NOMO-1 treated with DMSO at 0.1 percent for 48 hours (cell line): ENCODE measurements around the gene ZSCAN22.
A peak's percentile ranks its signal among the peaks of the same experiment; 100 is the strongest.
"Not testable (repeated sequence)": the region's sequence is repeated elsewhere in the genome, so short reads cannot be mapped to it uniquely, and the experiment has no call there.

Experiments used
- DNase-seq: peaks from one replicate; lab custom pipeline; 2025; ENCODE audit not compliant: unreplicated experiment; lab: John Stamatoyannopoulos, UW

Gene ZSCAN22

DNA sequence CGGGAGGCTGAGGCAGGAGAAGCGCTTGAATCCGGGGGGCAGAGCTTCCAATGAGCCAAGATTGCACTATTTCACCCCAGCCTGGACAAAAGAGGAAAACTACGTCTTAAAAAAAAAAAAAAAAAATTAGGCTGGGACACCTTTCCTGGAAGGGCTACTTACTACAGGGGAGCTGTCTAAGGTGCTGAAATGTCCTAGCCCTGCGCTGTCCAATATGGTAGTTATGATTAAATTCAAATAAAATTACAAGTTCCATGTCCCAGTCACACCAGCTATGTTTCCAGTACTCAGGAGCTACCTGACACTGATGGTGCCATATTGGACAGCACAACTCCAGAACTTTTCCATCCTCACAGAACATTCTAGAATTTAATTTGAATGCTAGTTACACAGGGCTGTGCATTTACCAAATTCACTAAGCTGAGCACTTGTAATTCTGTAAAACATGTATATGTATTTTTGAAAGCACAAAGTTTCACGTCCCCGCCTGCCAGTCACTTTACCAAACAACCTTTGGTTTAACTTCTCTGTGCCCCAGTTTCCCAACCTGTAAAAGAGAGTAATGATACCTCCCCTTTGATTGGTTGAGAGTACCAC, 9.2 kb upstream of the ZSCAN22 start:
- peak; percentile 5 for DNase-seq

DNA sequence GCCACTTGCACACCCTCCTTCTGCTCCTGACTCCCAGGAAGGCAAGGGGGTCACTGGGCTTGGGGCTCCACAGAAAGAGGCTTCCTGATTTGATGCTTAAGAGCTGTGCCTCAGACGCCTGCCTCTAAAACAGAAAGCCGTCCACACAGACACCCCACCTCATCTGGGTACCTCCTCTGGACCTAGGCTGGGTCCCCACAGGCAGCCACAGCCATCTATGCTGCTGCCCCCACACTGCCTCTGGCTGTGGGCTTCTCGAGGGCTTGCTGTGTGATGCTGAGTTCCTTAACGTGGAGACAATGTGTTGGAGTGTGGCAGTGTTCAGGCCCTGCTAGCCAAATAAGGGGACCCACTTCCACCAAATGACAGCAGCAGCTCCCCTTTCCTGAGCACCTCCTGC, 8.5 kb upstream of the ZSCAN22 start:
- no peak for DNase-seq

DNA sequence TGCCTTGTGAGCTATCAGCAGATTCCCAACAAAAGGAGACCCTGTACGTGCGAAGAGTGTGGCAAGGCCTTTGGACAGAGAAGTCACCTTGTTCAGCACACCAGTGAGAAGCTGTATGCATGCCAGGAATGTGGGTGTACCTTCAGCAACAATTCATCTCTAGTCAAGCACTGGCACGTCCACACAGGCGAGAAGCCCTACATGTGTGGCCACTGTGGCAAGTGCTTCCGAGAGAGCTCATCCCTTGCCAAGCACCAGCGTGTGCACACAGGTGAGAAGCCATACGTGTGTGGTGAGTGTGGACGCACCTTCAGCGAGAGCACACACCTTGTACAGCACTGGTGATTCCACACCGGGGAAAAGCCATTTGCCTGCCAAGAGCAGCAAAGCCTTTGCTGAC, 7.6 kb upstream of the ZSCAN22 start:
- DNase-seq: no peak

DNA sequence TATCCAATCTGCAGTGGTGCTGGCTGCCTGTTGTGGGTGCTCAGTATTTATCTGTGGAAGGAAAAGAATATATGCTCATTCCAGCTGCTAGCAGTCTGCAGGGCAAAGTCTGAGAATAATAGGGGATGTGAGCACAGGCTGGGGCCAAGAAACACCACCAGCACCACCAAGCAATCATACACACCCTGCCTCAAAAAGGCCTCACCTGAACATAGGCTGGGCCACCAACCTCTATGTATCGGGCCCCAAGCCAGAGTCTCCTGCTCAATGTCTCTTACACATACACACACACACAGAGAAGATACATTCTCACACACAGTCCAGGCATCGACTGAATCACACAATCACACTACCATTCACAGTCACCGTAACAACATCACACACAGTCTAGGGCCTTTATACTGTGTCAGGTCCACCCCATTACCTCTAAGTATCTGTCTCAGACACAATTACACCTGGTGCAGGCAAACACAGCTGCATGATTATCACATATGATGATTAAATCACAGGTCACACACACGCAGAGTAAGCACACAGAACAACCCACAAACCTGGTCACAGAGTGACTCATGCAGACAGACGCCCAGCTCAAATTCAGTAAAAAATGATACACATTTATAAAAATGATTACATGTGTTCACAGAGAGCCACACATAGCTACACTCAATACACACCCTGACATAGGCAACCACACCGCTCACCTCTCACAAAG, 1.3 kb upstream of the ZSCAN22 start:
- no peak for DNase-seq

DNA sequence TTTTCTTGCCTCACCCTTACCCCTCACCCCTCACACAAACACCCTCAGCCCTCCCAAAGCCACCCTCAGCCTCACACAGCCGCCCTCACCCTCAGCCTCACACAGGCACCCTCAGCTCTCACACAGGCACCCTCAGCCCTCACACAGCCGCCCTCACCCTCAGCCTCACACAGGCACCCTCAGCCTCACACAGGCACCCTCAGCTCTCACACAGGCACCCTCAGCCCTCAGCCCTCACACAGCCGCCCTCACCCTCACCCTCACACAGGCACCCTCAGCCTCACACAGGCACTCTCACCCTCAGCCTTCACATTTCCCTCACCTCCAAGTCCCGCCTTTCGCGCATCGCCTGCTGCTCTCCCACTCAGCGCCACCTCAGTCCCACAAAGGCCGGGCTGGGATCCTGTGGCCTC, 287 bp upstream of the ZSCAN22 start:
- DNase-seq: no peak

DNA sequence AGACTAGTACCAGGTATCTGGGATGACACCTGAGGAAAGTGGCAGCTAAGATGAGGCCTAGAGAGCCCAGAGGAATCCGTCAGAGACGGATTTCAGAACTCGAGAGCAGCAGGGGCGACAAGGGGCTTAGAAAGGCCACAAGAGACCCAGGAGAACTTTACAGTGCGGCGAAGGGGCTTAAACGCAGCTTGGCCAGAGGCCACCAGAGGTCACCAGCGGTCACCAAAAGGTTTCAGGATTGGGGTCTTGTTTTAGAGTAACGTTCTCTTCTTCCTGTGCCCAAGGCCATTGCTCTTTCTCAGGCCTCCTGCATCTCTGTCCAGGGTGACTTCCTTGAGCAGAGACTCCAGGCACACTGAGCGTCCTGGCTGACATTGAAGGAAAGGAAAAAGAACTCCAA, 2.2 kb downstream of the ZSCAN22 start:
- DNase-seq: peak; percentile 35

DNA sequence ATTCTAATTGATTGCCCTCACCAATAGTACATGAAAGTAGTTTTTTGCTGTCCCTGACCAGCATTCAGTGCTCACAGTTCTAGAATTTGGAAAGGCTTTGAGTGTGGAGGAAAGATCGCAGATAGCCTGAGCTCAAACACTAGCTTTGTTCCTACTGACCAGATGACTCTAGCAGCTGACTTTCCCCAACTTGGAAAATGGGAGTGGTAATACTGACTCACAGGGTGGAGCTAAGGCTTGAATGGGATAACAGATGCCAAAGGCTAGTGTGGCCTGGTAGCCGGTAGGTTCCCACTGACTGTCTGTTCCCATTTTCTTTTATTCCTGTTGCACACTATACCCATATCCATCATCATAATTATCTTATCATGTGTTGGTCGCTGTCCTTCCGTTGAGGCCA, 3.7 kb downstream of the ZSCAN22 start:
- DNase-seq: no peak

DNA sequence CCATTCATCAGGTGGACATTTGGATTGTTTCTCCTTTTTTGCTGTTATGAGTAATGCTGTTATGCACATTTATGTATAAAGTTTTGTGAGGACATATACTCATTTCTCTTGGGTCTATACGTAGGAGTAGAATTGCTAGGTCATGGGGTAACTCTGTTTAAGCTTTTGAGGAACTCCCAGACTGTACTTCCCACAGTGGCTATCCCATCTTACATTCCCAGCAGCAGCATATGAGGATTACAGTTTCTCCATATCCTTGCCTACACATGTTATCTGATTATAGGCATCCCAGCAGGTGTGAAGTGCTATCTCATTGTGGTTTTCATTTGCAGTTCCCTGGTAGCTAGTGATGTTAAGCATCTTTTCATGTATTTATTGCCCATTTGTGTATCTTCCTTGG, 5.9 kb downstream of the ZSCAN22 start:
- no peak for DNase-seq

DNA sequence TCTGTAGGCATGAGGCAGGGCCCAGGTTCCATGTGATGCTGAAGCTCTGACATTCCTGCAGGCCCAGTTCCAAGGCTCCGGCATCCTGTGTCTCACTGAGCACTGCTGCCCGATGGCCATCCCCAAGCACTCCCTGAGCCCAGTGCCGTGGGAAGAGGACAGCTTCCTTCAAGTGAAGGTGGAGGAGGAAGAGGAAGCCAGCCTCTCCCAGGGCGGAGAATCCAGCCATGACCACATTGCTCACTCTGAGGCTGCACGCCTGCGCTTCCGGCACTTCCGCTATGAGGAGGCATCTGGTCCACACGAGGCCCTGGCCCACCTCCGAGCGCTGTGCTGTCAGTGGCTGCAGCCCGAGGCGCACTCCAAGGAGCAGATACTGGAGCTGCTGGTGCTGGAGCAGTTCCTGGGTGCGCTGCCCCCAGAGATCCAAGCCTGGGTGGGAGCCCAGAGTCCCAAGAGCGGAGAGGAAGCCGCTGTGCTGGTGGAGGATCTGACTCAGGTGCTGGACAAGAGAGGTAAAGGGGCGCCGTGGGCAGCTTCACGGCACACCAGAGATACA, 8.0 kb downstream of the ZSCAN22 start:
- no peak for DNase-seq

DNA sequence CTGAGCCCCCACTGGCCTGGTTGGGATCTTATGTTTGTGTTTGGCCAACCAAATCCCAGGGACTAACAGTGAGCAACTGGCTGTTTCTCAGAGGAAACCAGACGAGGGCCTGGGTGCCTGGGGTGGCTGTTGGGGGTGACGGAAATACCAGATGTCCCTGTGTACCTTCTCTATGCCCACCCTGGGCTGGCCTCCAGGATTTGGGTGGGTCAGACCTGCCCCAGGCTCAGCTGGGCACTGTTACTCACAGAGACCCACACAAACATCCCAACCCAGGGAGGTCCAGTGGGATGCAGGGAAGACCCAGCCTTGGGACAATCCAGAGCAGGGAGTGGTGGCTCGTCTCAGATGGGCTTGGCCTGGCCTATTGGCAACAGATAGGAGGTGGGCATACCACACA, 8.8 kb downstream of the ZSCAN22 start:
- DNase-seq: no peak

DNA sequence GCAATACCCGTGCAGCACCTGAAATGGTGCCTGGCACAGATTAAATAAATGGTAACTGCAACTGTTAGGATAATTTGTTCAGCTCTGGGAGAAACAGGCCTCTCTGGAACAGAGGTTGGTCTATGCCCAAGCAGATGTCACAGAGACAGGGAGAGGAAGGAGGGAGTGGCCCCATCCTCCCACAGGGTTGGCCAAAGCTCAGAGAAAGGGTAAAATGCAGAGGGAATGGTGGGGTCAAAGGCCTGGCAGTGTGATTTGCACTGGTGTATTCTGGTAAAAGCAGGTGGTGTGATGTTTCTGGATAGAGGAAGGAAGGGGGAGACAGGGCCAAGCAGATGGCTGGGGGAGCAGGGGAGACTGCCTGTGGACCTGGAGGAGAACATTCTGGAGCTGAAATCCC, 9.4 kb downstream of the ZSCAN22 start:
- no peak for DNase-seq

DNA sequence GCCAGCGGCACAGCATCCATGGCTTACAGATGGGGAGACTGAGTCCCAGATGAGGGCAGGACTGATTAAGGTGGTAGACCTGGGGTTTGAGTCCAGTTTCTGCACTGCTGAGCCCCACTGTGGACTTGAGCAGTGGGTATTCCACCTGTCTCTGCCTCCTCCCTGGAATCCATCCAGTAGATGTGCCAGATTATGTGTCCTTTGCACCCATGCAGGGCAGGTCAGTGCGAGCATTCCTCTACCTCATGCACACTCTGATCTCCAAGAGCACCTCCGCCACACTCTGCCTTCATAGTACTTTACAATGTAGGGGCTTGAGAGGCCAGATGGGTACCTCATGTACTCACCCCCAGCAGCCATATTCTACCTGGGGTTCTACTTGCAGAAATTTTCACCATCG, 10.0 kb downstream of the ZSCAN22 start:
- no peak for DNase-seq

DNA sequence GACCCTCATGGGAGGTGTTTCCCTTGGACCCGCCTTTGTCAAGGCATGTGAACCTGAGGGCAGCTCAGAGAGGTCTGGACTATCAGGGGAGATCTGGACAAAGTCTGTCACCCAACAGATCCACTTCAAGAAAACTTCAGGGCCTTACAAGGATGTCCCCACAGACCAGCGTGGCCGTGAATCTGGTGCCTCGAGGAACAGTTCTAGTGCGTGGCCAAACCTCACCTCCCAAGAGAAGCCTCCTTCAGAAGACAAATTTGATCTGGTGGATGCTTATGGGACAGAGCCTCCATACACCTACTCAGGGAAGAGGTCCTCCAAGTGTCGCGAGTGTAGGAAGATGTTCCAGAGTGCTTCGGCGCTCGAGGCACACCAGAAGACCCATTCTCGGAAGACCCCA, 11.5 kb downstream of the ZSCAN22 start:
- no peak for DNase-seq

DNA sequence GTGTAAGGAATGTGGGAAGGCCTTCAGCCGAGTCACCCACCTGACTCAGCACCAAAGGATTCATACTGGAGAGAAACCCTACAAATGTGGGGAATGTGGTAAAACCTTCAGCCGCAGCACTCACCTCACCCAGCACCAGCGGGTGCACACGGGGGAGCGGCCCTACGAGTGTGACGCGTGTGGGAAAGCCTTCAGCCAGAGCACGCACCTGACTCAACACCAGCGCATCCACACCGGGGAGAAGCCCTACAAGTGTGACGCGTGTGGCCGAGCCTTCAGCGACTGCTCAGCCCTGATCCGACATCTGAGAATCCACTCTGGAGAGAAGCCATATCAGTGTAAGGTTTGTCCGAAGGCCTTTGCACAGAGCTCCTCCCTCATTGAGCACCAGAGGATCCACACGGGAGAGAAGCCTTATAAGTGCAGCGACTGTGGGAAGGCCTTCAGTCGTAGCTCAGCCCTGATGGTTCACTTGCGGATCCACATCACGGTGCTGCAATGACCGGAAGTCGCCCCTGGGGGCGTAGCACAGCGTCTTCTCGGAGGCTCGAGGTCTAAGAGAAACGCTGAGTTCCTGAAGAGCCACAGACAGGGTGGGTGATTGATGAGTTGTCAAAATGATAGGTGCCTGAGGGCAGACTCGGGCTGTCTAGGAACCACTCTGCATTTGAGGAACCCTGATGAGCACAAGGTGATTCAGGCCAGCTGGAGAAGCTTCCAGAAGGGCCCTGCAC, 12.2 kb downstream of the ZSCAN22 start:
- no peak for DNase-seq

DNA sequence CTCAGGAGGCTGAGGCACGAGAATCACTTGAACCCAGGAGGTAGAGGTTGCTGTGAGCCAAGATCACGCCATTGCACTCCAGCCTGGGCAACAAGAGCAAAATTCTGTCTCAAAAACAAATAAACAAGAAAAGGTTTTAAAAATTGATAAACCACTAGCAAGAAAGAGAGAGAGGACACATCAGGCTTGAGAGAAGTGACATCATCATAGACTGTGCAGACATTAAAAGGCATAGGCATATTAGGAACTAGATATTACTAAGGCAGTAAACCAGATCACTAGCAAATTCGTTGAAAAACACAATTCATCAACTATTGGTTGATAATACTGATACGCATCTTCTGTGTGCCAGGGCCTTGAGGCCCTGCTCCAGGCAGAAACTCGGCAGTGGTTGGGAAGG, 18.8 kb downstream of the ZSCAN22 start:
- DNase-seq: no peak

DNA sequence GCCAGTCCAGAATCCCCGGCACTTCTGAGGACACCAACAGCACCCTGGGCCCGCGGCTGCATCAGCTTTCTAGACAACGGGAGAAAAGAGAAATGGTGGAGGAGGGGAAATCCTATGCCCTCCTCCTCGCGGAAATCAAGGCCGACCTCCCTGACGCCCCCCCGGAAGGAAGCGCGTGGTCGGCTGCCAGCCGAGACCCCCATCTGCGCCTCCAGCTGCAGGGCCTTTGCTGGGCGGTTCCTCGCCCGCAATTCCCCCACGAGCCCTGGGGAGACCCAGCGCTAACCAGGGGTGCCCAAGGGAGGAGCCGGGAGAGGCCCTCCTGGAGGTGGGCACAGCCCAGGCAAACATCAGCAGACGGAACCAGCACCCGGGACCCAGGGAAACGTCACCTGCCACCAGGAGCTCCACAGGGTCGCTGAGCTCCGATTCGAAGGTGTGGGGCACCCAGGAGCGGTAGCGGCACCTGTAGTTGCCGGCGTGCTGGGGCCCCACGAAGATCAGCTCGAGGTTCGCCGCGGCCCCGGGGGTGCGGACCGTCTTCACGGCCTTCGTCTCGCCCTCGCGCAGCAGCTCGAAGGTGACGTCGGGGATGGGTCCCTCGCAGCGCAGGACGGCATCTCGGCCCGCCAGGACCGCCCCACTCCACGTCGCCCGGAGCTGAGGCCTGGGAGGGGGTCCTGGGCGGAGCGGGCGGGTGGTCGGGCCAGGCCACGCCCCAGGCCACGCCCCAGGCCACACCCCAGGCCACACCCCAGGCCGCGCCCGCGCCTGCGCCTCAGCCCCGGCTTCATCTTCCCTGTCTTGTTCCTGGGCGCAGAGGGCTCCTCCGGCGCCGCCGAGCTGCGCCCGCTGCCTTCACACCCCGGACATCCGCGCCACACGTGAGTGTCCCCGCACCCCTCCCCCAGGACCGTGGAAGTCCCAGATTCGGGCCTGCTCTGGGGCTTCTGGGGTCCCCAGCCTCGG, 20.5 kb downstream of the ZSCAN22 start:
- DNase-seq: peak; percentile 83

DNA sequence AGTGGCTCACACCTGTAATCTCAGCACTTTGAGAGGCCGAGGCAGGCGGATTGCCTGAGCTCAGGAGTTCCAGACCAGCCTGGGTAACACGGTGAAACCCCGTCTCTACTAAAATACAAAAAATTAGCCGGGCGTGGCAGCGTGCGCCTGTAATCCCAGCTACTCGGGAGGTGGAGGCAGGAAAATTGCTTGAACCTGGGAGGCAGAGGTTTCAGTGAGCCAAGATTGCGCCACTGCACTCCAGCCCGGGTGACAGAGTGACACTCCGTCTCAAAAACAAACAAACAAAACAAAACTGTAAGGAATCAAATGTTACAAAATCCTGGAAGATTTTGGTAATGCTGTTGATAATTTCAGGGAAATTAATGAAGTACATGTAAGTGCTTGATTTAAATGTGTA, 21.3 kb downstream of the ZSCAN22 start:
- DNase-seq: not testable (repeated sequence)

DNA sequence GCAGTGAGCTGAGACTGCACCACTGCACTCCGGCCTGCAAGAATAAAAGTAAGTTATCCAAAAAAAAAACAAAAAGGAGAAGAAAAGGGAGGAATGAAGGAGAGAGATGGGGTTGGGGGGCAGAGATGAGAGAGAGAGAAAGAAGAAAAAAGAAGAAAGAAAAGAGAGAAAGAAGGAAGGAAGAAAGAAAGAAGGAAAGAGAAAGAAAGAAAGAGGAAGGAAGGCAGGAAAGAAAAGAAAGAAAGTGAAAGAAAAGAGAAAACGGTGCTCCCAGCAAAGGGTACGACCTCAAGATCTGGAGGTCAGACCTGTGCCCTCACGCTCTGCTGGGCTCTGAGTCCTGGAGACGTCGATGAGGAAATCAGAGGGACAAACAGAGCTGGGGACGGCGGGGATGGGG, 22.8 kb downstream of the ZSCAN22 start:
- no peak for DNase-seq

DNA sequence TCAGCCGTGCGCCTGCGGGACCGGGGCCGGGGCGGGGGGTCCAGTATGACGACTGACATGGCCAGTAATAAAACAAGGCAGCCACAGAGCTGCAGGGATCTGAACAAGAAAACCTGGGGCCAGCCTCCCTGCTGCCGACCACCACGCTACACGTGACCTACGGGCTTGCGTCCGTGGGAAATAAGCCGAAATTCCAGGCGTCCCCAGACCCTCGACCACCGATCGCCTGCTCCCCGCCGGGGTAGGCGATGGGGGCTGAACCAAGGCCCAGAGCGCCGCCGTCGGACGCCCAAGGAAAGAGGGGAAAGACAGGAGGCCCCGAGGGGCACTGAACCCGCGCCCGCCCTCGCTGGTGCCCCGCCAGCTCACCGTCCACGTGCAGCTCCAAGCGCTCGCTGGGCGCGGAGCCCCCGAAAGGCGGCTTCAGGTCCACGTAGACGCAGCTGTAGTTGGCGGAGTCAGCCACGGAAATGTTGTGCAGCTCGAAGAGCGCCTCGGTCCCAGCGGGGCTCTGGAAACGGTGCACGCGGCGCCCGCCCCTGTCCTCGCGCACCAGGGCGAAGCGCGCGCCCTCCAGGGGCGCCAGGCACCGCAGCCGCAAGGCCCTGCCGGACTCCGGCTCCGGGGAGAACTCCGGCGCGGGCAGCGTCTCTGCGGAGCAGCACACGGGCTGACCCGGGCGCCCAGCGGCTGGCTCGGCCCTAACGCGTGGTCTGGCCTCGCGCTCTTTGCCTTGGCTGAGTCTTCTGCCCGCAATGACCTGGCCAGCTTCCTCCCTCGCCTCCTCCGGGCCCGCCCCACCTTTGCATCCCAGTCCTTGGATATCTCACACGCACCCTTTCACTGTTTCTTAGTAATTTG, 23.4 kb downstream of the ZSCAN22 start:
- DNase-seq: no peak
